Stimulated activated CD4-positive, alpha-beta T cell treated with anti-CD3 and anti-CD28 coated beads, Interleukin-4, amount 100 ng/mL, for 48 hours (primary cell): ENCODE results near the gene KIRREL1.

Experiments used
- DNase-seq, 2 donors: peaks; one replicate each; pipeline ENCODE4 v3.0.0-alpha.2; 2020; ENCODE audit warnings: low read depth in 2 of 2

The KIRREL1 gene

GRCh38 chr1:158146165-158146564 is 152.7 kb downstream of the KIRREL1 start:
- DNase-seq = no peak

GRCh38 chr1:158146739-158147138 is 153.3 kb downstream of the KIRREL1 start:
- DNase-seq = no peak

GRCh38 chr1:158147401-158147800 is 154.0 kb downstream of the KIRREL1 start:
- no peak for DNase-seq

- DNase-seq = no peak
Observed at GRCh38 chr1:158147869-158148268, 154.4 kb downstream of the KIRREL1 start.

GRCh38 chr1:158148468-158148867 is 155.0 kb downstream of the KIRREL1 start:
- DNase-seq = no peak

- no peak for DNase-seq
Observed at GRCh38 chr1:158149175-158149574, 155.7 kb downstream of the KIRREL1 start.
